Muscle layer of duodenum (tissue), 2 donors: Measurements from ENCODE around the gene ARHGEF17.

ENCODE experiments used
- H3K27ac ChIP-seq: one replicate; pipeline ENCODE4 v1.7.0; 2013; ENCODE audit warnings: mild to moderate bottlenecking, low read length
- H3K27me3 ChIP-seq: one replicate; pipeline ENCODE4 v1.7.0; 2013; ENCODE audit warnings: low read depth, mild to moderate bottlenecking, control low read depth, low read length
- H3K36me3 ChIP-seq, 2 donors: one replicate each; pipeline ENCODE4 v1.7.0; 2013; ENCODE audit warnings: low read length in 2 of 2, control low read depth in 1 of 2, mild to moderate bottlenecking in 1 of 2; ENCODE audit not compliant: insufficient read depth in 2 of 2, control insufficient read depth in 1 of 2
- H3K4me1 ChIP-seq, 2 donors: one replicate each; pipeline ENCODE4 v1.7.0; 2013; ENCODE audit warnings: low read length in 2 of 2, mild to moderate bottlenecking in 2 of 2, control low read depth in 1 of 2, moderate library complexity in 1 of 2; ENCODE audit not compliant: insufficient read depth in 2 of 2, control insufficient read depth in 1 of 2
- H3K4me3 ChIP-seq, 2 donors: one replicate each; pipeline ENCODE4 v1.7.0; 2013; ENCODE audit warnings: low read length in 2 of 2, low read depth in 1 of 2, mild to moderate bottlenecking in 1 of 2
- H3K9me3 ChIP-seq, 2 donors: one replicate each; pipeline ENCODE4 v1.7.0; 2013; ENCODE audit warnings: low read length in 2 of 2, control low read depth in 1 of 2, mild to moderate bottlenecking in 1 of 2; ENCODE audit not compliant: control insufficient read depth in 1 of 2
- donor health status: healthy.

Gene ARHGEF17

DNA sequence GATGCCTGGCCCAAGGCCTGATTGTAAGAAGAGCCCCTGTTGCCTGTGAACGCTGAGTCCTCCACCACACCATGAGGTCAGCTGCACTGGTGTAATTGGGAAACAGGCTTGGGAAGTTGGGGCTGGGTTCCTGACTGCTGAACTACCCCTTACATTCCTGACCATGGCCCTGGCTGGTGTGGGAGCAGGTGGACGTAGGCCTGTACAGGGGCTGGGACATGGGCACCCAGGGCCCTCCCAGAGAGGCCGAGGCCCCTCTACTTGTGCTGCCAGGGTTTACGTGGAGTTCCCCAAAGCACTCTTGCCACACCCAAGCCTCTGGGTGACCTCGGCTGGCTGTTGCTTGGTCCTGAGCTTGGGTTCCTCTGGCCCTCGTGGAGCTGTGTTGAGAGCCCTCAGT, 73.5 kb downstream of the ARHGEF17 start:
- H3K4me3 ChIP-seq = no peak overlapping the region
- H3K4me1 ChIP-seq = peaks cover 0 to 21% of the 10 kb centered on the region in 2 donors
- no peaks in the 10 kb centered on the region for H3K27me3 ChIP-seq
- H3K36me3 ChIP-seq = no peaks in the 10 kb centered on the region
- H3K9me3 ChIP-seq = no peaks in the 10 kb centered on the region
- H3K27ac ChIP-seq = no peak overlapping the region

DNA sequence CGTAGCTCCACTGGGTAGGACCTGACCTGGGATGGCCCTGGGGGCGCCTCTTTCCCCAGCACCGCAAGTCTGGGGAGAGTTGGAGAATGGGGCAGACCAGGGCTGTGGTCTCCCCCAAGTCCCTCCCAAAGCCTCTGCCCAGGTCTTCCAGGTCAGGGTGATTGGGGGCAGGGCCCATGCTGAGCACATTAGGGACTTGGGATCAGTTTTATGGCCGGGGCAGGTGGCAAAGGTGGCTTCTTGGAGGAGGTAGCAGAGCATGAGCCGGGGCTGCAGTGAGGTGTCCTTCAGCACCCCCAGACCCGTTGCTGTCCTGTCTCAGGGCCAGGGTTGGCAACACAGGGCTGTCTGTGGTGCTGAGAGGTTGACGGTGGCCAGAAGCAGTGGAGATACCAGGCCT, 74.1 kb downstream of the ARHGEF17 start:
- Histone ChIP-seq H3K36me3 (no peaks in the 10 kb centered on the region), H3K4me1 (peaks cover 0 to 21% of the 10 kb centered on the region in 2 donors), H3K27ac (no peak overlapping the region), H3K9me3 (no peaks in the 10 kb centered on the region), H3K4me3 (no peak overlapping the region), H3K27me3 (no peaks in the 10 kb centered on the region)

DNA sequence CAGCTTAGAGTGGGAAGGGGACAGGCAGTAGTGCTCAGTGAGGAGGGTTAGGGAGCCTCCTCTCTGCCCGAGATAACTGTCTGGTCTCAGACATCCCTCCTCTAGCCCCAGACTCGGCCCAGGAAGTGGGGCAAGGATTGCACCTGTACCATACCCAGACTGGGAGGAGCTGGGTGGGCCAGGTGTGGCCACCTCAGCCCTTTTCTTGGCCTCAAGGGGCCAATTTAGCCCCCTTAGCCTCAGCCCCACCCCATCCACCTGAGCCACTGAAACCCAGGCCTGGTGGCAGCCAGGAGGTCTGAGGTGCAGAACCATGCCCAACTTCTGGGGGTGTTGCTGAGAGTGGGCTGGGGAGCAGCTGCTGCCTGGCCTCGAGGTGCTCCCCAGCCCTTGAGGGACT, 74.7 kb downstream of the ARHGEF17 start:
- Histone ChIP-seq H3K27ac (no peak overlapping the region), H3K27me3 (no peaks in the 10 kb centered on the region), H3K4me3 (no peak overlapping the region), H3K4me1 (peaks cover 0 to 19% of the 10 kb centered on the region in 2 donors), H3K36me3 (no peaks in the 10 kb centered on the region), H3K9me3 (no peaks in the 10 kb centered on the region)

DNA sequence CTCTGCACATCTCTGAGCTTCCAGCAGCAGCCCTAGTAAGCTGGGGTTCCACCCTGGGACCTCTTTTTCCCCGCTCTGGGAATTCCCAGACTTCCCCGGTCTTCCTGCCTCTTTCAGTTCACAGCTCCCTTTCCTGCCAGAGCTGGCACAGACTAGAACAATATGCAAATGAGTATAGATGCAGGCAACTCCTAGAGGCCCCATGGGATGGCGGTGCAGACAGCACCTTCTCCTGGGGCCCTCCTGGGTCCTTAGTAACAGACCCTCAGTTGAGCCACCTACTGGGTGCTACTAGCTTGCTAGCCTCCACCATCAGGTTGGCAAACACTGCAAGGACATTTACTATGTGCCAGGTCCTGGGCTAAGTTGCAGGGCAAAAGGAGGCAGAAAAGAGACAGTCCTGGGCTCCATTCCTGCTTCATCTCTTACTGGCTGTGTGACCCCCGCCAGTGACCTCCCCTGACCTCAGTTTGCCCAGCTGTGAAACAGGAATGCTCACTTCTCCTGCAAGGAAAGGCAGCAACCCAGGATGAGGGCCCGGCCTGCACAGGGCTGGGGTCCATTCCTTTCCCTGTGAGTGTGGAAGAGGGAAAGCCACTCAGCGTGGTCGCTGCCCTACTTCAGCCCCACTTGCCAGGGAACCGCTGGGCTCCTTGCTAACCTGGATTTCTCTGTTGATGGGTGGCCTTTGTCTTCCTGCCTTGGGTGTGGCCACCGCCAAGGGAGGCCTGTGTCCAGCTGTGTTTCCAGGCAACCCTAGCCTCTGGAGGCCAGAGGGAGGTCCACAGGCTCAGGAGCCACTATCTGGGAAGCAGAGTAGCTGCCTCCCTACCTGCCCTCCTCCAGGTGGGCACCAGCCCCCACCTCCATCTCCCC, 75.4 kb downstream of the ARHGEF17 start:
- Histone ChIP-seq H3K27ac (no peak overlapping the region), H3K4me3 (no peak overlapping the region), H3K36me3 (no peaks in the 10 kb centered on the region), H3K4me1 (peaks cover 0 to 17% of the 10 kb centered on the region in 2 donors), H3K27me3 (no peaks in the 10 kb centered on the region), H3K9me3 (no peaks in the 10 kb centered on the region)

DNA sequence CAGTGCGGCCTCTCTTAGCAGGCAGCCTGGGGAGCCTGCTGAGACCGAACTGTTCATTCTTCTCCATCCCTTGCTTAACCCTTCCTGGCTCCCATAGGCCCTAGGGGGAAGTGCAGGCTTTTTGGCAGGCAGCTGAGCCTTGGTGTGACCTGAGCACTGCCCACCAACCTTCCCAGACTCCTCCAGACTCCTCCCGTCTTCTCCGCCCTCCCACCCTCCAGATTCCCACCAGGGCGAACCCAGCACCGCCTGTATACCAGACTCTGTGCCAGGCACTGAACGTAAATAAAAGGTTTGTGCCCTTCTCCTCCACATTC, 76.0 kb downstream of the ARHGEF17 start:
- Histone ChIP-seq H3K9me3 (no peaks in the 10 kb centered on the region), H3K4me3 (no peak overlapping the region), H3K4me1 (peaks cover 0 to 20% of the 10 kb centered on the region in 2 donors), H3K27me3 (no peaks in the 10 kb centered on the region), H3K36me3 (no peaks in the 10 kb centered on the region), H3K27ac (no peak overlapping the region)

DNA sequence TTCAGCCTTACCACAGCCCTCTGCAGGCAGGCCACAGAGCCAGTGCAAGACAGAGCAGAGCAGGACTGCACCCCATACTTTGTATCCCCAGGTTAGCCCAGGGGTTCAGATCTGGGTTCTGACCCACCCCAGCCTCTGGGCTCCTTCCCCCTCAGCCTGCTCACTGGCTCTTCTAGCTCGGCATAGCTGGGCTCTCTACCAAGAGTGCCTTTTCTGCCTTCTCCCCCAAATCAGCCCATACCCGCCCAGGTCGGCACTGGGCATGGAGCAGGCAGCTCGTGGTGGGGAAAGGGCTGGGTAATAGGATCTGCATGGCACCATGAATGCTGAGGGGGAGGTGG, 76.4 kb downstream of the ARHGEF17 start:
- H3K4me3 ChIP-seq = no peak overlapping the region
- no peaks in the 10 kb centered on the region for H3K36me3 ChIP-seq
- no peaks in the 10 kb centered on the region for H3K27me3 ChIP-seq
- H3K27ac ChIP-seq = peak overlapping the region; percentile 16
- H3K9me3 ChIP-seq = no peaks in the 10 kb centered on the region
- peaks cover 0 to 20% of the 10 kb centered on the region in 2 donors for H3K4me1 ChIP-seq

DNA sequence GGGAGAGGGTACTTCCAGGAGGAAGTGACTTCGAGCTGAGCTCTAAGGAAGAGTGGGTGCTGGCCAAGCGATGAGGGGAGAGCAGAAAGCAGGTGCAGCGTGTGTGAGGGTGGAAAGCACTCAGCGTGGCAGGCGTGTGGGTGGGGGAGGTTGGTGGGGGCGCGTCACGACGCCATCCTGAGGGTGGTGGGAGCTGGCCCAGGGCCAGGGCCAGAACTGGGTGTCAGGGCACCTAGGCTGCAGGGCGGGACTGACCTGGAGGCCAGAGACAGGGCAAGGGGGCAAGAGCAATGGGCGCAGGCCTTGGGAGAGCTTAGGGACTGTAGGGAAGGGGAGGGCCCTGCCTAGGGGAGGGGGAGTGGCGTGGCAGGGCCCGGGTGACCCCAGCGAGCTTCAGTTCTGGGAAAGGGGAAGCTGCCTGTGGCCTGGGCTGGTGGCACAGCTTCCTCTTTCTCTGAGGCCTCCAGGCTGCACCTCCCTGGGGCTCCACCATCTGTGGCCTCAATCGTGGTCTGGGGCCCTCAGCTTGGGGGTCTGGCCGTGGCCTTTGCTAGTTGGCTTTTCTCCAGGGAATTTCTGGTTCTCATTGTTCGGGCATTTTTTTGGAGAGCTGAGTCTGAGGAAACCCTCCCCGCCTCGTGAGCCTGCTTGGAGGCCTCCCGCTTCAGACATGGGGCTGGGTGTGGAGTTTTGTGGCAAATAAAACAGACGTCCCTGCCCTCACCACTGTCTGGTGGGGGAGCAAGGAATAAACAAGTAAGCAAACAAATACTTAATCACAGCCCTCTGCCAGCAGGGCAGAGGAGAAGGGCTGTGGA, 77.0 kb downstream of the ARHGEF17 start:
- Histone ChIP-seq H3K4me1 (peaks cover 0 to 20% of the 10 kb centered on the region in 2 donors), H3K27me3 (no peaks in the 10 kb centered on the region), H3K4me3 (no peak overlapping the region), H3K36me3 (no peaks in the 10 kb centered on the region), H3K27ac (peak overlapping the region; percentile 19), H3K9me3 (no peaks in the 10 kb centered on the region)

DNA sequence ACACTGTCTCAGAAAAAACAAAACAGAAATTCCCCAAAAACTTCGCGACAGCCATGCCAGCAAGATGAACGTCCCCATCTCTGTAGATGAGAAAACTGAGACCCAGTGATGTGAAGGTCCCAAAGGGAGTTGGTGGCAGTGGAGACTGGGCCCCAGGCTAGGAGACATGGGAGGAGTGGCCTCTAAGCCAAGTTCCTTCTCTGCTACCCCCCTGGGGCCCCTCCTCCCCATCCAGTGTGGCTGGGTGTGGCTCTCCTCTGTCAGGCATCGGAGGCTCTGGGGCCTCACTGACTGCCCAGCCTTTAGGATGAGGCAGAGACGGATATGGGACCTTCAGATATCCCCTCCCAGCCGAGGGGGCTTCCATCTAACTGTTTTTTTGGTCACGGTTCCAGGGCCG, 77.9 kb downstream of the ARHGEF17 start:
- Histone ChIP-seq H3K27ac (peak overlapping the region; percentile 19), H3K27me3 (no peaks in the 10 kb centered on the region), H3K4me1 (peaks cover 0 to 20% of the 10 kb centered on the region in 2 donors), H3K36me3 (no peaks in the 10 kb centered on the region), H3K9me3 (no peaks in the 10 kb centered on the region), H3K4me3 (no peak overlapping the region)

DNA sequence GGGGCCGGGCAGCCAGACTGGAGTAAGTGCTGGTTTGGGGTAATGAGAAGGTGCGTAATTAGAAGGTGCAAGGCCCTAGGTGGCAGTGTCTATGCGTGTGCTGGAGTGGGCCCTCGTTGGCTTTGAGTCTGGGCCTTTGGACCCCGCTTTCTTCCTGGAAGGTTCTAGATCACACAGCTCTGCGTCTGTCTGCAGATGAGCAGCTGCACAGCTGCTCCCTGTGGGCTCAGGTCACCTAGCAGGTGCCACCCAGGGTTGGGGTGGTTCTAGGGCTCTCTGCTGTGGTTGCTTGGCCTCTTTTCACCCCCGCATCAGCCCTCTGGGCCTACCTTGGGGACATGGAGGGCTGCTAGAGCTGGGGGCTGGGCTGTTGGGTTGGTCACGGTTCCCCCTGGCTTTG, 78.5 kb downstream of the ARHGEF17 start:
- Histone ChIP-seq H3K4me1 (peaks cover 0 to 20% of the 10 kb centered on the region in 2 donors), H3K9me3 (no peaks in the 10 kb centered on the region), H3K27ac (peak overlapping the region; percentile 19)

DNA sequence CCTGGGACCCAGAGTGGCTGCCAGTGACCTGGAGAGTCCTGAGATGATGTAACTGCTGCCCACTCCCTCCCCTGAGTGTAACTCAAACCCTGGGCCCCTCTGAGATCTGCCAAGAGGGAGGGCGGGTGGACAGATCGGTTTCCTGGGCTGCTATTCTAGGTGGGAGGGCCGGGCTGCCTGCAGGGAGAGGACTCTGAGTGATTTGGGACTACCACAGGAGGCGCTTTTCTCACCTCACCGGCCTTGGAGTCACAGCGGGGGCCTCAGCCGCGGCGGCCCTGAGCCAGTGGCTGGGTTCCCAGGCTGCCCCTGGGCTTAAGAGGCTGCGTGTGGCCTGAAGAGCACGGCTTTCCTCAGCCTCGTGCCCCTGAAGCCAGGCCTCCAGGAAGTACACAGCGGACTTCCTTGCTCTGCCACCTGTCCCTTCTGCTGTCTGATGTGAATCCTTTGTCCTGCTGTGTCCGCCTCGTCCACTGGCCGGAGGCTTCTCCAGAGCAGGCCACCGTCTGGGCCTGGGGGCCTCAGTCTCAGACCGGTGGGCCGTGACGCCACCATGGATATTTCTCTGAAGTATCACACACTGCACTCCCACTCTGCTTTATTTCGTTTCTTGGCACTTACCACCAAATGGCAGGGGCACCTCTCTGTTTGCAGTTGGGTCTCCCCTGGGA, 79.7 kb downstream of the ARHGEF17 start:
- Histone ChIP-seq H3K27ac (peak overlapping the region; percentile 16), H3K4me1 (peaks cover 0 to 20% of the 10 kb centered on the region in 2 donors), H3K4me3 (no peak overlapping the region), H3K36me3 (no peaks in the 10 kb centered on the region), H3K27me3 (no peaks in the 10 kb centered on the region), H3K9me3 (no peaks in the 10 kb centered on the region)

More for the DNA sequence above, 78.5 kb downstream of the ARHGEF17 start:
- Histone ChIP-seq H3K36me3 (no peaks in the 10 kb centered on the region), H3K4me3 (no peak overlapping the region), H3K27me3 (no peaks in the 10 kb centered on the region)
